22Rv1 (cell line): Measurements from ENCODE around the gene DYRK3.
A peak's percentile ranks its signal among the peaks of the same experiment; 100 is the strongest.

Source experiments
- ZFX ChIP-seq: fragments of 450-650 bp; IDR thresholded peaks from 2 replicates; pipeline ENCODE4 v1.6.1; 2017; ENCODE audit warnings: antibody characterized with exemption, borderline replicate concordance
- TF ChIP-seq, protein P1 (sequence below): fragments of 450-650 bp; IDR thresholded peaks from 2 replicates; pipeline ENCODE4 v1.5.1; 2017; ENCODE audit warnings: mild to moderate bottlenecking

DNA sequence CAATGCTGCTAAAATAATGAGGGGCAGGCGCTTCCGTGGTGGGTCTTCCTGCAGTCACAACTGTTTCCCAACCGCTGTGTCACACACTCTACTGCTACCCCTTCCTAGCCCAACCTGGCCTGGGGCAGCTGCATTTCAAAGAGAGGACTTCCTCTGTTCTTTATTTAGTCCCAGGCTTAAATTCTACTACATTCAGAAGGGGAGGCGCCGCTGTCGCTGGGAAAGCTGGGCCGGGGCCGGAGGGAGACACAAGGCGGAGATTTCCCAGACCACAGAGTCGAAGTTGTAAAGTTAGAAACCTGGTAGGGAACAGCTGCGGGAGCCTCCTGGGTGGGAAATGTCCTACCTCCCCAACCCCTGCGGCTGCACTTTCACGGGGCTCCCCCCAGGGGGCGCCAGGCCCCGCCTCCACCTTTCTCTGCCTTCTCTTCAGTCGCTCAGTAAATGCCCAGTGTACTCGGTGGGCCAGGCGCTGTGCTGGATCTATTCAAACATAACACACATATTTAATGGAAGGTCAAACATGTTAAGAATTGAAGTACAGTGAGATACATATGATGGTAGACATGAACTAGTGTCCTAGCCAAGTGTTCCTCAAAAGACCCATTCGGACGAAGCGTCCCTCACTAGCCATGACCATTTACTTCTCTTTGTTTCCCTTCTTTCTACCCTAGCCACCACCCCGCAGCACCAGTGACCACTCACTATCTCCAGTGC lies 23.1 kb downstream of the DYRK3 start:
- TF ChIP-seq, protein P1, sequence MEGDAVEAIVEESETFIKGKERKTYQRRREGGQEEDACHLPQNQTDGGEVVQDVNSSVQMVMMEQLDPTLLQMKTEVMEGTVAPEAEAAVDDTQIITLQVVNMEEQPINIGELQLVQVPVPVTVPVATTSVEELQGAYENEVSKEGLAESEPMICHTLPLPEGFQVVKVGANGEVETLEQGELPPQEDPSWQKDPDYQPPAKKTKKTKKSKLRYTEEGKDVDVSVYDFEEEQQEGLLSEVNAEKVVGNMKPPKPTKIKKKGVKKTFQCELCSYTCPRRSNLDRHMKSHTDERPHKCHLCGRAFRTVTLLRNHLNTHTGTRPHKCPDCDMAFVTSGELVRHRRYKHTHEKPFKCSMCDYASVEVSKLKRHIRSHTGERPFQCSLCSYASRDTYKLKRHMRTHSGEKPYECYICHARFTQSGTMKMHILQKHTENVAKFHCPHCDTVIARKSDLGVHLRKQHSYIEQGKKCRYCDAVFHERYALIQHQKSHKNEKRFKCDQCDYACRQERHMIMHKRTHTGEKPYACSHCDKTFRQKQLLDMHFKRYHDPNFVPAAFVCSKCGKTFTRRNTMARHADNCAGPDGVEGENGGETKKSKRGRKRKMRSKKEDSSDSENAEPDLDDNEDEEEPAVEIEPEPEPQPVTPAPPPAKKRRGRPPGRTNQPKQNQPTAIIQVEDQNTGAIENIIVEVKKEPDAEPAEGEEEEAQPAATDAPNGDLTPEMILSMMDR: peak; percentile 89
- TF ChIP-seq ZFX: no peak
